GM12872 (cell line): ENCODE data around the gene ADAMTS5.

ENCODE experiments used
- TF ChIP-seq, protein P1 (sequence below): IDR thresholded peaks from 3 replicates; pipeline ENCODE4 v1.5.1; 2011; ENCODE audit warnings: low read depth, mild to moderate bottlenecking, low read length, moderate library complexity; ENCODE audit not compliant: insufficient read depth

Gene ADAMTS5

DNA sequence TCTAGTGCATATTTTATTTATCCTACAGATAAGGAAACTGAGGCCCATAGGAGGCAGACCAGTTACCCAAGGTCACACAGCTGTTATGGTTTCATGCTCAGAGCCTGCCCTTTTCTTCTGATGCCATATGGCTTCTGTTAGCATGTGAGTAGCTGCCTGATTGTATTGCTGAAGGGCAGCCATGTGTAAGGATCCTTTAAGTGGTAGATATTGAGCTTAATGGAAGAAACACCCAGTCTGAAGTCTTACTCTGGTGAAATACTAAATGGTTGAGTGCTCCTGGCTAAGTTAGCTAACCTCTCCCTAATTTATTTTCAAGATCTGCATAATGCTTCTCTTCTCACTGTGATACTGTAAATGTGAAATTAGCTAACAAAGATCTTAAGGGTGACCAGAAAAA lies 30.9 kb downstream of the ADAMTS5 start:
- TF ChIP-seq, protein P1, sequence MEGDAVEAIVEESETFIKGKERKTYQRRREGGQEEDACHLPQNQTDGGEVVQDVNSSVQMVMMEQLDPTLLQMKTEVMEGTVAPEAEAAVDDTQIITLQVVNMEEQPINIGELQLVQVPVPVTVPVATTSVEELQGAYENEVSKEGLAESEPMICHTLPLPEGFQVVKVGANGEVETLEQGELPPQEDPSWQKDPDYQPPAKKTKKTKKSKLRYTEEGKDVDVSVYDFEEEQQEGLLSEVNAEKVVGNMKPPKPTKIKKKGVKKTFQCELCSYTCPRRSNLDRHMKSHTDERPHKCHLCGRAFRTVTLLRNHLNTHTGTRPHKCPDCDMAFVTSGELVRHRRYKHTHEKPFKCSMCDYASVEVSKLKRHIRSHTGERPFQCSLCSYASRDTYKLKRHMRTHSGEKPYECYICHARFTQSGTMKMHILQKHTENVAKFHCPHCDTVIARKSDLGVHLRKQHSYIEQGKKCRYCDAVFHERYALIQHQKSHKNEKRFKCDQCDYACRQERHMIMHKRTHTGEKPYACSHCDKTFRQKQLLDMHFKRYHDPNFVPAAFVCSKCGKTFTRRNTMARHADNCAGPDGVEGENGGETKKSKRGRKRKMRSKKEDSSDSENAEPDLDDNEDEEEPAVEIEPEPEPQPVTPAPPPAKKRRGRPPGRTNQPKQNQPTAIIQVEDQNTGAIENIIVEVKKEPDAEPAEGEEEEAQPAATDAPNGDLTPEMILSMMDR = no peak

DNA sequence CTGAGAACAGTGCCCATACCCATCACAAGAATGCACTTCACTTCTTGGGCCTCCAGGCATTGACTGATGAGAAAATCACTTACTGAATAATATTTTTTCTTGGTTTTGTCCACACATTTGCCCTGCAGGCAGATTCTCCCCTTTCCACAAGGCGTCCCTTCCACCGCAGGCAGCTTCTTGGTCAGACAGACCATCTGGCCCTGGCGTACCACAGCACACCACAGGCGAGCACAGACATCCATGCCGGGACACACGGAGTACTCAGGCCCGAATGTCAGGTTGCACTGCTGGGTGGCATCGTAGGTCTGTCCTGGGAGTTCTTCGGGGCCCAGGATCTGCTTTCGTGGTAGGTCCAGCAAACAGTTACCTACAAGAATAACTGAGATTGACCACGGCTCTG lies 32.5 kb downstream of the ADAMTS5 start:
- TF ChIP-seq, protein P1 = no peak

DNA sequence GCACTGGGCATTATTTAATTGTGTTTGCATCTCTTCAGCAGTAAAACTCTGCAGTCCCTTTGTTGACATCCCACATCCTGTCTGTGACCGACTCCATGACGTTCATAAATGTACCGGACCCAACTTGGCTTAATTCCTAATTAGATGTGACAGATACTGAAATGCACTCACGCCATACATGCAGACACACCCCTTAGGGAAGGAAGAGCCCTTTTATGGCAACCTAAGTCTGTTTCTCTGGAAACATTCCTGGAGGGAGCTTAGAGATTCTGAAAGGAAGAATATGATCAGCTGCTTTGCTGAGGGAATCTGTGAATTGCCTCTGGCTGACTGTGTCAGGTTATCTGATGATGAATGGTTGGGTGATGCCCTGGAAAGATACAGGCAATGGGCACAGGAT lies 33.4 kb downstream of the ADAMTS5 start:
- TF ChIP-seq, protein P1 = no peak

DNA sequence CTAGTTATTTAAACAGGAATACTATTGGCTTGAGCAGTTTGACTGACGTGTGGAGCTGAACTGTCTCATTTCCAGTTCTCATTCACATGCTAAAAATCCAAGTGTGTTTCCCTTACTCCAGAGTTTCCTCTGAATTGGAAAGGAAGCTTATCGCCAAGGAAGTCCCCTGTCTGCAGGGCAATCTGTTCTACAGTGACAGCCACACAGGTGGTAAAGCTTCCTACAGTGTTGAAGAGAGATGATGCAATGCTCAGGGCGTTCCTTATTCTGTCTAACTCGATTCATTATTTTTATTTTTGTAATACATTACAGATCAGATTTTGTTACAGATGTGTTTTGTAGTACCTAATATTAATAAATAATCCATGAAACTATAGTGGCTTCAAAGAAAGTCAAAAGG lies 41.3 kb downstream of the ADAMTS5 start:
- TF ChIP-seq, protein P1 = no peak

DNA sequence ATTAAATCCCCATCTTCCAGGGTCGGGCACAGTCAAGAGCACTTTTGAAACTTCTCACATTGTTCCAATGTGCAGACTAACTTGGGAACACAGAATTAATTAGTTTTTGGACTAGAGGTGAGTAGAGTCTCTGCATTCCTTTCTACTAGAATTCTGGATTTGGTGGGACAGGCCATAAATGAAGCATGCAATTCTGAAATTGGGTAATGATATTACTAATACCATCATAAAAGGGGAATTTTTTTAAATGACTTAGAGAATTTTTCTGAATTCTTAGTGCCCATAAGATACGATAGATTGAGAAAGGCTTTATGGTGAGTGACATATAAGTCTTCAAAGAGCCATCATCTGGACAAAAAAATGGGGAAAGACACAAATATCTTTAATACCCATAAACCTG lies 41.8 kb downstream of the ADAMTS5 start:
- TF ChIP-seq, protein P1 = no peak

DNA sequence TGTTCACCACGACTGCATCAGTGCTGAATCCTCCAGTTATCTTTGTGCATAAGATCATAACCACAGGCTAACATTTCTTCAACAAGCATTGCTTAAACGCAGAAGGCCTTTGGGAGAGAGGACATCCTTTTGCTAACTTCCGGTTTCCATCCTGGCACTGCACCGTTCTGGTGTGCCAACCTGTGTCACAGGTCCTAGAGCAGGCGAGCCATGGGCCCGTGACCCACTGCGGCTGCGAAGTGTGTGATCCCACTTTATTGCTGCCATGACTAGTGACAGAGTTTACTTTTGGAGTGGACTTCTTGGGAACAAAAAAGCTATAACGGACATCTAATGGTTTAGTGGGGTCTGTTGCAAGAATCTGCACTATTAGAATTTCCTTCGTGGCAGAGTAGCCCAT lies 42.9 kb downstream of the ADAMTS5 start:
- TF ChIP-seq, protein P1 = no peak

DNA sequence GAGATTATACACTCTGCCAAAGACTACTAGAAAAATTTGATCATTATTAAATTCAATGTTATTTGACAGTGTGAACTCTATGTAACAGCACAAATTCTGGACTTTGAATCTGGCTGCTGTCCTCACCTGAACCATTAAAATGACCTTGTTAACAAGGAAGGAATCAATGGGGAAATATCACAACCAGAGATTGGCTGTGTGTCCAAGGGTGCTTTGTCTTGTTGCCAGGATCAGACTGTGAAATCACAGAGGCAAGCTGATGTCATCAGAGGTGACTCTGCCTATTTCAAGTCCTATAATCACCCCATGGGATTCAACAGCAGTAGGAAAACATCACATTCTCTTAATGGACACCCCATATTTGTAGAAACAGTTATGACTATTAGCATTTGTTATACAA lies 46.8 kb downstream of the ADAMTS5 start:
- TF ChIP-seq, protein P1 = no peak

DNA sequence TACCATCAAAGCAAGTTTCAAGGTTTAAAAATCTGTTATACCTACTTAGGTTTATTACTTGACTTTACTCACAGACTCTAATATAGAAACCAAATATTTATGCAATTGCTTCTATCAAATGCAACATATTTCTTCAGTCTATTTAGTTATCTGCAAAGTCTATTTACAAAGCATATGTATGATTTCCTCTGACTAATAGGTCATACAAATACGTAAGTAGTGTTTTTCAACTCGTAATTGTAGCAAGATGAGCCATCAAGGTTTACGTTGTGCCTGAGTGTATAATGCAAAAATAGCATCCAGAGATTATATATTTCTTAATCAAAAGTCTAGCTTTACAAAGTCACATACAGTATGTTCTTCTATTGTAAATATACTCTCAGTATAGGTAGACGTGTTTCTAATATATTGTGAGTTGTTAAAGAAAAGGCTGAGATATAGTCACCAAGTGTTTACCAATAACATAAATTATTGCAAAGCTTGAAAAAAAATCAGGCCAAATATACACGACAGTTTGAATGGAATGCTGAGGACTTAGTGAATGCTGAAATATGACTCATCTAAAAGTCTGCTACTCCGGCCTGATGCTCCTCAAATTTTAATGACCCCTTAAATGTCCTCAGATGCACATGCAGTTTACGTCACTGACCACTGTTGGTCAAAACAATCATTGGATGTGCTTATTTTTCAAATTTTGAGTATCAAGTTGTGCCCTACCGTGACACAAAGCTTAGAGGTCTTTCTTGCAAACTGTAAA lies 48.4 kb downstream of the ADAMTS5 start:
- TF ChIP-seq, protein P1 = no peak
